GM19240 (cell line): Measurements from ENCODE around the gene TNFSF11.
"Not testable (repeated sequence)": the region's sequence is repeated elsewhere in the genome, so short reads cannot be mapped to it uniquely, and the experiment has no call there.

Source experiments
- DNase-seq: peaks from one replicate; pipeline ENCODE4 v3.0.0; 2011; ENCODE audit warnings: low spot score; ENCODE audit not compliant: insufficient read length

Gene TNFSF11

DNA sequence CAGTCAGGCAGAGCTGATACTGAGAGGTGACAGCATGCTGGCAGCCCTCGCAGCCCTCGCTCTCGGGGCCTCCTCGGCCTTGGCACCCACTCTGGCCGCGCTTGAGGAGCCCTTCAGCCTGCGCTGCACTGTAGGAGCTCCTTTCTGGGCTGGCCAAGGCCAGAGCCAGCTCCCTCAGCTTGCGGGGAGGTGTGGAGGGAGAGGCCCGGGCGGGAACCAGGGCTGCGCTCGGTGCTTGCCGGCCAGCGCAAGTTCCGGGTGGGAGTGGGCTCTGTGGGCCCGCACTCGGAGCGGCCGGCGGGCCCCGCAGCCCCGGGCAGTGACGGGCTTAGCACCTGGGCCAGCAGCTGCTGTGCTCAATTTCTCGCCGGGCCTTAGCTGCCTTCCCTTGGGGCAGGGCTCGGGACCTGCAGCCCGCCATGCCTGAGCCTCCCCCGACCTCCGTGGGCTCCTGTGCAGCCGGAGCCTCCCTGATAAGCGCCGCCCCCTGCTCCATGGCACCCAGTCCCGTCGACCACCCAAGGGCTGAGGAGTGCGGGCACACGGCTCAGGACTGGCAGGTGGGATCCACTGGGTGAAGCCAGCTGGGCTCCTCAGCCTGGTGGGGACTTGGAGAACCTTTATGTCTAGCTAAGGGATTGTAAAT is 14.3 kb upstream of the TNFSF11 start:
- DNase-seq, result not testable (repeated sequence)

DNA sequence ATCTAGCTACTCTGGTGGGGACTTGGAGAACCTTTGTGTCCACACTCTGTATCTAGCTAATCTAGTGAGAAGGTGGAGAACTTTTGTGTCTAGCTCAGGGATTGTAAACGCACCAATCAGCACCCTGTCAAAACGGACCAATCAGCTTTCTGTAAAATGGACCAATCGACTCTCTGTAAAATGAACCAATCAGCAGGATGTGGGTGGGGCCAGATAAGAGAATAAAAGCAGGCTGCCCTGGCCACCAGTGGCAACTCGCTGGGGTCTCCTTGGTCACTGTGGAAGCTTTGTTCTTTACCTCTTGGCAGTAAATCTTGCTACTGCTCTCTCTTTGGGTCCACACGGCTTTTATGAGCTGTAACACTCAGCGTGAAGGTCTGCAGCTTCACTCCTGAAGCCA is 13.6 kb upstream of the TNFSF11 start:
- not testable (repeated sequence) for DNase-seq

DNA sequence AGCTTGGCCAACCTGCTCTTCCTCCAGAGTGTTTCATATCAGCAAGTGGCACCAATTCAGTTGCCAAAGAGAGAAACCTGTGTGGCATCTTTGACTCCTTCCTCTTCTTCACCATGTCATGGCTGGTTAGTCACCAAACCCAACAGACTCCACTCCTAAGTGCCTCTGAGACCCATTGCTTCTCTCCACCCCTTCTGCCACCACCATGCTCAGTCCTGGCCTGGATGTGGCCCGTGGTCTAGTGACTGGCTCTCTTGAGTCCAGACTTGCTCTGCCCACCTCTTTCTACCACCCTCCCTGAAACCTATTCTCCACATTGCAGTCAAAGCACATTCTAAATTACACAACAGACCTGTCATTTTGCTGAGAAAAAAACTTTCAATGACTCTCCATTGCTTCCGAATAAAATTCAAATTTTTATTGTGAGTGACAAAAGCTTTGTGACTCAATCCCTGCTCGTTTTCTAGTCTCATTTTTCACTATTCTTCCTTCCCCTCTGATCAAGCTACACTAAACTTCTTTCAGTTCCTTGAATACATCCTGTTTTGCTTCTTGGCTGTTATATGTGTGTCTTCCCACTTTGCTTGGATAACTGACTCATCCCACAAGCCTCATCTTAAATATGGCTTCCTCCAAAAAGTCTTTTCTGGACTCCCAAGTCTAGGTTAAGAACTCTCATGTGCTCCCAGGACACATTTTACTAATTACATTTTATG is 12.0 kb upstream of the TNFSF11 start:
- no peak for DNase-seq

DNA sequence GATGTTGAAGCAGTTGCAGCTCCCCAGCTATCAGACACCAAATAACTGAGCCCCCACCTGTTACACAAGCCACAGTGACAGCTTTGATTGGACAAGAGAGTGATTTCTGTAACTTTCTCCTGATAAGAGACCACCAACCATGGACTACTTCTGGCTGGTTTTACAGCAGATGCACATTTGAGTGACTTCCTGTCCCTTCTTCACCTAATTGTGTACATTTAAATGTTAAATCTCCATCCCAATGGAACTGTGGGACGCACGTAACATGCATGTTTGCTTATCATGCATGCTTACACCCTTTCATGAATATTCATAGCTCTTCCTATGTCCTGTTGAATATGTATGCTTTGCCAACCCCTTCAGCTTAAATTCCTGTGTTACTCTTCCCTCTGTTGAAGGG is 6.0 kb upstream of the TNFSF11 start:
- DNase-seq, result no peak

DNA sequence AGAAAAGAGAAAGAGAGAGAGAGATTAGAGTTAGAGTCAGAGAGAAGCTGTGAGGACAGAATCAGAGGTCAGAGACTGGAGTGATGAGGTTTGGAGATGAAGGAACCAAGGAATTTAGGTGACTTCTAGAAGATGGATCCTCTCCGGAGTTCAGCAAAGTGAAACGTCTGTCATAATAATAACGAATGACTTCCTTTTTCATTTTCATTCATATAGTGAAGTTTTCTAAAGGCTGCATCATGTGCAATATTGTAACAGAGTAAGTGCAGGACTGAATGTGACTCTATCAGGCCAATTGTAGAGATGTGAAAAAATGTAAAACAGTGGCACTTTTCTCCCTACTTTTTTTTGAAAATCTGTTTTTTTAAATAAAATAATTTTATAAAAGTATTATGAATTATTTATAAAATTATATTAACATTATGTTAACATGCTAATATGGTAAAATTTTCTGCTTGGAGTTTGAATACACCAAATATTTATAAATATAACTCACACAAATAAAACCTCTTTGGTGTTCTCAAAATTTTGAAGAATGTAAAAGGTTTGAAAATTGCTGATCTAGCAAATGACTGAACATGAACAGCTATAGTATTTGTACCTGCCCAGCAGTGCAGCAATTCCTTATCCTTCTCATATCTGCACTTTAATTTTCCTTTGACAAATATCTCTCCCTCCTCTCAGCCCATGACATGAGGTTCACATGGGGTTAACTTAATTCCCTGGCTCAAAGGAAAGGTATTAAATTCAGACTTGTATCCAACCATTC is 4.2 kb upstream of the TNFSF11 start:
- DNase-seq, result no peak

DNA sequence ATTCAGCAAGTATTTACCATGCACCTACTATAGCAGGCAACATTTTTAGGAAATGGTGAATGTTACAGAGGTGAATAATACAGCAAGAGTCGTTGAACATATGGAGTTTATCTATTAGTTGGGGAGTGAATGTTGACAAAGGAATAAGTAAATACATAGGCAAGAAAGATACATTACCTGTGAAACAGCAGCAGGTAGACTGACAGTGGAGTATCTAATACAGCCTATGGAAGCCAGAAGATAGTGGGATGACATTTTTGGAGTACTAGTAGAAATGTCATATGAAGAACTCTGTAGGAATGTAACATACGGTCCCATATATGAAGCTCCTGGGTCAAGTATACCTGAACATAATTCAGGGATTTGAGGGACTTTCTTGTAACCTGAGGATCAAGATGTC is 2.1 kb upstream of the TNFSF11 start:
- no peak for DNase-seq

DNA sequence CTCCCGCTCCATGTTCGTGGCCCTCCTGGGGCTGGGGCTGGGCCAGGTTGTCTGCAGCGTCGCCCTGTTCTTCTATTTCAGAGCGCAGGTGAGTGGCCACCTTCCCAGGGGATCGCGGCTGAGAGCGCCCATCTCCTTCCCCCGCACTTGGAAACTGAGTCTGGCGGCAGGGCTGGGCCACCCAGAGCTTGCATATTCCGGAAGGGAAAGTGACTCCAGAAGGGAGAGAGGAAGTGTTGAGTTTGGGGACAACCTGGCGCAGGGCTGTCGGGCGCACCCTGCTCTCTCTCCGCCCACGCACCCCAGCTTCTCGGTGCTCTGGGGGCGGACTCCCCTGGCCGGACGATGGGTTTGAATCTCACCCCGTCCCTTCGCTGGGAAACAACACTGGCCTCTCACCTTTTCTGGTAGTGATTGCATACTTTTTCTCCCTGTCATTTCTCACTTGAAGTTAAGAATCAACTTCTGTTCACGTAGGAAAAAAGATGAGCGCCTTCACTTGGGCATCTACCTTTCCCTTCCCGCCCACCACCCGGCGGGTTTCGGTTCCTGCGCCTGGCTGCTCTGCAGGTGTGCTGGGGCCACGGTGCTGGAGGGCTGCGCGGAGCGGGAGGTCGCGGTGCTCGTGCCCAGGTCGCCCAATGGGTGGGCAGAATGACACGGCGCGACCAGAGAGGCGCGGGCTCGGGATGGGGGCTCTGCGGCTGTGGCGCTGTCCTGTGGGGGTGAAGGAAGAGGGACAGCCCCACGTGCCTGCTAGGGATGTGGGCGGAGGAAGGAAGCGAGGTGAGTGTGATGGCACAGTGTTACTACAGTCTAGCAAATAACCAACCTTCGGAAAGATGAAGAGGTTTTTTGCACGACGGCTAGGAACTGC is 721 bp downstream of the TNFSF11 start:
- DNase-seq, result no peak

DNA sequence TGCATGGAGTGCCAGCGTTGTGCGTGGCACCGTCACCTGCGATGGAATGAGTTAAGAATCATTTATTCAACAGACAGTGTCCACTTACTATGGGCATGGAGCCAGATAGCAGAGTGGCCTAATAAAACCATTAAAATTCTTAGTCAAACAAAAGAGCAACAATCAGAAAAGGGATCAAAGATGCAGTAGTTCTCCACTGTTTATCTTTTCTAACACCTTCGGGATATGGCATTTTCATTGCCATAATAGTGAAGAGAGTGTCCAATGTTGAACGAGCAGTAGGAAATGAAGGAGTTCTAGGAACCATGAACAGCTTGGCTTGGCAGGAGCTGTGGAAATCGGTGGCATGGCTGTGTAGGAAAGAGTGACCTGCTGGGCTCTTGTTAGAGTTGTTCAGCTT is 2.0 kb downstream of the TNFSF11 start:
- DNase-seq, result no peak

DNA sequence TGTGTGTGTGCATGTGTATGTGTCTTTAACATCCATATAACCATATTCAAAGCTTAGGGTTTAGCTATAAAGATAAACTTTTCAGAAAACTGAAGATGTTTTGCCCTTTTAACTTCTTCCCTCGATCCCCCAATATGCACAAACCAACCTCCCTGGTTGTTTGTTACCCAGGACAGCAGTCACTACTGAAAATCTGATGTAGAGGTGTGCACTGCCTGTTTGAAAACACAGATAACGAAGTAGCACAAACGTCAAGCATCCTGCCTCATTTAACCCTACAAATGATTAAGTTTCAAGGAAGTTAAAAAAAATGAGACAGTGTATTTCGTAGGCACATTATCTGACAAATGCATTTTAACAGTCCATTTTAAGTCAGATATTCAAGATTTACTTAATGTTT is 3.6 kb downstream of the TNFSF11 start:
- no peak for DNase-seq

DNA sequence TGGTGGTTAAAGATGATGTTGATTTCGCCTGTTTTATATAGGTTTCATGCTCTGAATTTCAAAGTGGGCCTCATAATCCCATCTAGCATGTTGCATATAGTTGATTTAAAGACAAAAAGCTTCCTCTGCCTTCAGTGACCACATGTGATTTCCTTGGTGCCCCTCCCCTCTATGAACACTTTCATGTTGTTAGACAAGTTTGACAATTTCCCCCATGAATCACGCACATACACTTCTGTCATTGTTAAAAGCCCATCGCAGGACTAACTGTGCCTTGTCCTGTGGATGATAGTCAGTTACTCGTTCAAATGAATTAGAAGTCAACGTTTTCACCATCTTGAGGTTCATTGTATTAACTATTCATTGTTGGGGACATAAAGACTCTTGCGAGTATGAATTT is 6.7 kb downstream of the TNFSF11 start:
- no peak for DNase-seq

DNA sequence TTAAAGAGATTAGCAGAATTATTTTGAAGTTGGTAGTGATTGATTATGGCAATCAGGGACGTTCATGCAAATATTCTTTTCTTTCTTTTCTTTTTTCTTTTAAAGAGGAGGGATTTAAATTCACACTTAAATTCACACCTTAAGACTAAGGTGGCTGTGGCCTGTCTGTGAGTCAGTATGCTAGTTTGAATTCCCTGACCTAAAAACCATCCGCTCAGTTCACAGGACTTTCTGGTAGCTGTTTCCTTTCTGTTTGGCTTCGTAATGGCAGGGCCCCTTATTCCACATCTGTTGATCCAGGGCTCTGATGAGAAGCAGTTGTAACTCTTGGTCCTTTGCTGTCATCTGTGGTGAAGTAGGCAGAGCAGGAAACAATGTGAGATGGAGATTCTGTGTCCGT is 7.5 kb downstream of the TNFSF11 start:
- DNase-seq, result no peak

DNA sequence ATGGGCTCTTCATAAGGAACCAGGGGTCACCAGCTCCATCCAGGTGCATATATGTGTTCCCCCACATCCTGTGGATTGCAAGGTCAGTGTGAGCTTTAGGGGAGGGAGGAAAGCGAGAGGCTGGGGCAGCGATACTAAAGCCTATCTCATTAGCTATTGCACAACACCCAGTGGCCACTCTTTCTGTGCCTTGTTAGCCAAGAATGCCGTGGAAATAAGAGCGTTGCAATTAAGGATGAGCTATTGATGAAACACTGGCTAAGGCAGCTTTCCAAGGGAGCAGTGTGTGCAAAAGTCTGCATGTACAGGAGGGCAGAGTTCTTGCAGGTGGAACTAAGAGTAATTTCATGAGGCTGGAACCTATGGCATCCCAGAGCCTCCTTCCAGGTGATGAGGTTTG is 17.6 kb downstream of the TNFSF11 start:
- DNase-seq, result no peak

DNA sequence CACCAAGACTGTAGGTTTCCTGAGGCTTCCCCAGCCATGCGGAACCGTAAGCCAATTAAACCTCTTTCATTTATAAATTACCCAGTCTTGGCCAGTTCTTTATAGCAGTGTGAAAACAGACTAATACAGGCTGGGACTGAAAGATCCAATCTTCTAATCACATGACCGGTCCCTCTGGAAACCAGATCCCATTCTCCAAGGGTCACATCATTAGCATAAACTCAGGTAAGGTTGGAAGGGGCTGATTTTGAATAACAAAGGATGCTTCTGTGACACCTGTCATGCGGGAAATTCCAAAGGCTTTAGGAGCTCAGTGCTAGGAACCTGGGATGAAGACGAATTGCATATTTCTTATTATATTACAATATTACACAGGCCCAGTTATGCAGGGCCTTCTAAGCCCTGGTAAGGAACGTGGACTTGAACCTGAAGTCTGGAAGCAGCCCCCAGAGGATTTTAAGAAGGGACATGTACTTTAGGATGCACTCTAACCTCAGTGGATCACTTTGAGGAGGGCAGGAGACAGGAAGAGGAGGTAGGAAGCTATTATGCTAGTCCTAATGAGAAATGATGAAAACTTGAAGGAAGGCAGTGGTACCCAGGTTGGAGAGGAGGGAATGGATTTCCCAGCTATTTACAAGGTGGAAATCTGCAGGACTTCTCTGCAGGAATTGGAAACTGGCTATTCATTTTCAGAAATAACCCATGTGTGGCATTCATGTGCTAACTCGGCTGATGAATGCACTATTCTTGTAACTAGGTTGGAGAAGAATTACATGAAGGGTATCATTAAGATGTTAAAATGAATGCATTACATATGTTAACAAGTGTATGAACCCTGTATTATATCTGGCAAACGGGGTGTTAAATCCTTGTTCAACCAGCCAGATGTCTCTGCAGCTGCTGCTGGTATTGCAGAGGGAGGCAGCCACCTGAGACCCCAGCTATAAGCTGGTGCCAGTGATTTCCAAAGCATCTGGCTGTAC is 19.3 kb downstream of the TNFSF11 start:
- no peak for DNase-seq

DNA sequence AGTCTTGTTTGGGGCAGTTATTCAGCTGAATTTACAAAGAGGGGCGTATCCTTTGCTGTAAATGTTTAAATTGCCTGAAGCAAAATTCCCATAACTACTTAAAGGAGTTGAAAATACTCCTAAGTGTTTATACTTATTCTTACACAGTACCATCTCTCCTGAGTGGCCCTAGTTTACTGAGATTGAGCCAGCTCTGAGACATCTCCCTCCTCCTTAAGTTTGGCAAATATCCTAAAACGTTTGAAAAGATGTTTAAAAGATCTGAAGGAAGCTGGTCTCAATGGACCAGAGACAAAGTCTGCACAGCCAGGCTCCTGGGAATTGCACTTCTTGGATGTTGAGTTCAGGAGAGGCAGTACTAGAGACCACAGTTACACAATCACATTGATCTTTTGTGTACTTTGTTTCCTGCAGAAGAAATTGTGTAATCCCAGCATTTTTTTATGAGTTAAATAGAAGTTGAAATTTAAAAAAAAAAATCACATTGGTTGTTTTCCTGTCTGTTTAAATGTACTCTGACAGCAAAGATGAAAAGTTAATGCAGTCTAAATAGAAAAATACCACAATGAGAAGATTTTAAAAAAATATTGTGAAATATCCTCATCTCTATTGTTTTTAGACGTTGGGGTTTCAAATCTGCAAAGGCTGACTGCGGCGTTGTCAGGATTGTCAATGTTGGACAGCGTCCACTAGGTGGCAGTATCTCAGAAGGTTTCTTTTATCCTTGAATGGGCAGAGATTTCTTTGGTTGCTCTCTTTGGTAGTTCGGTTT is 20.7 kb downstream of the TNFSF11 start:
- no peak for DNase-seq

DNA sequence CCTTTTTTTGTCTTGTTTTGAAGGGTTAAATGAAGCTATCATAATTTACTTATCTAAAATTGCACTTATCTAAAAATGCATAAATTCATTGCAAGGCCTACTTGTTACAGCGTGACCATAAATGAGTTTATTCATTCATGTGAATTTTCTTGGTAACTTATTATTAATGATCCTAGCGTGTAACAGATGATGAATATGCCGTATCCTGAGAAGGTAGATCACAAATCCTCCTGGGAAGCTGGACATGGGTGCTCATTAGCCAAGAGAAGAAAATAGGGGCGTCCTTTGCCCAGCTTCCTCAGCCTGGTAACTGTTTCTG is 21.3 kb downstream of the TNFSF11 start:
- no peak for DNase-seq

DNA sequence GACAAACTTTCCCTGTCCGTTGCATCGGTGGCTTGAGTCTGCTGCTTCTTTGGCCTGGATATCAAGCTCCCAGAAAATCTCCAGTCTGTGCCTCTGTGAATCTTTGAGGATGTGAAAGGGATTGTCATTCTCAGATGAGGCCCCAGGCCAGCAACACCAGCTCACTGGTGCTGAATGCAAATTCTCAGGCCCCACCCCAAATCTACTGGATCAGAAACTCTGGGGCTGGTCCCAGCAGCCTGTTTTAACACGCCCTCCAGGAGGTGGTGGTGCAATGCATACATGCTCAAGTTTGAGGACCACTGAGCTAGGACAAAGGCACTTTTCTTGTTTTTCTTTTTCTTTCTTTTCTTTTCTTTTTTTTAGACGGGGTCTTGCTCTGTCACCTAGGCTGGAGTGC is 23.6 kb downstream of the TNFSF11 start:
- DNase-seq, result no peak

DNA sequence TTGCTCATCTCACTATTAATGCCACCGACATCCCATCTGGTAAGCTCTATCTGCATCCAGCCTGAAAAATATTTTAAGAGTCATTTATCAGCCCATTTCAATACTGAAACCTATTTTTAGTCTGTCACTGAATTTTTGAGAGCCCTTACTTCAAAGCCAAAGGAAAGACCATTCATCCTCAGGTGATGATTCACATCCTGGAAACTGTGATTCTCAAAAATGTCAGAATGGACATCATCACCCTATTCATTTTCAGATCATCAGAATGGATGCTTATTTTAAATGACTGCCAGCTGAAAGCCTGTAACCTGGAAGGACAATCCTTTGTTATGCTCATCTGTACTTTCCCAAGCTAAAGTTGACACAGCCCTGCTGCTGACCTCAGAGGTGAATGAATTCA is 27.0 kb downstream of the TNFSF11 start:
- no peak for DNase-seq

DNA sequence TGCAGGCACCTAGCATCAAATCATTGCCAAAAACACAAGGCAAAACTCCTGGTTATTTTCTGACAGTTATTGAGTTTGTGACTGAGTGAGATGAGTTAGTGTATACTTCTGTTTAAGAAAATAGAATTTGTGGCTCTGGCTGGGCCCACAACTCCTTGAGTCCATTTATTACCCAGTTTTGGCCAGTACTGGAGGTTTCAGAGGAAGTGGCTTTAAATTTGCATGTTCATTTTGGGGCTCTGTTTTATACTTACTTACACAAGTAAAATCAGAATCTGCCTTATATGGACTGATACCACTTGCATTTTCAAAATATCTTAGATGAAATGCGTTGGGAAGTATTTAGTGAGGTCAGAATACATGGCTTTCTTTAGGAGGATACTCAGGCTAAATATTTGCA is 29.0 kb downstream of the TNFSF11 start:
- DNase-seq, result no peak

DNA sequence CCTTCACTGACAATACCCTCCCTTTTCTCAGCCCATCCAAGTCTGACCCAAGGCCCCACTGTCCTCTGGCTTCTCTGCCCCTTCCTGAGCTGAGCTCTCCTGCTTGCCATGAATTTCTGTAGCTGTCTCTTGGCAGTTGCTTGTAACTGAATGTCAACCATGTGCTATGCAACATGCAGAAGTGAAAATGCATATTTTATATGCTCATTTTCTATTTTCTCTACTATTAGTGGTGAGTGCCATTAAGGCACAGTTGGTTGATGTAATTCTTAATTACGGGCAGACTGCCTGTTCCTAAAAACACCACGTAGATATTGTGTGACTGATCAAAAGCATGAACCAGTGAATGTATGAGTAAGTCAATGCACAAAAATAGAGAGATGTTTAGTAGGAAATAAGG is 29.6 kb downstream of the TNFSF11 start:
- DNase-seq, result no peak

DNA sequence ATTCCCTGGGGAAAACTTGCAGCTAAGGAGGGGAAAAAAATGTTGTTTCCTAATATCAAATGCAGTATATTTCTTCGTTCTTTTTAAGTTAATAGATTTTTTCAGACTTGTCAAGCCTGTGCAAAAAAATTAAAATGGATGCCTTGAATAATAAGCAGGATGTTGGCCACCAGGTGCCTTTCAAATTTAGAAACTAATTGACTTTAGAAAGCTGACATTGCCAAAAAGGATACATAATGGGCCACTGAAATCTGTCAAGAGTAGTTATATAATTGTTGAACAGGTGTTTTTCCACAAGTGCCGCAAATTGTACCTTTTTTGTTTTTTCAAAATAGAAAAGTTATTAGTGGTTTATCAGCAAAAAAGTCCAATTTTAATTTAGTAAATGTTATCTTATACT is 33.6 kb downstream of the TNFSF11 start:
- DNase-seq, result no peak
